Thoracic aorta (tissue), 2 donors: ENCODE measurements around the gene AKIRIN1. TPM values are rescaled to one million over a fixed set of nuclear protein-coding genes. Genes with fewer than 3 reads are reported as not detected.

Source experiments
- ATAC-seq: fragments of 150-250 bp; one replicate; pipeline ENCODE4 v1.8.0; 2017; ENCODE audit warnings: low read depth; ENCODE audit not compliant: insufficient number of reproducible peaks, low FRiP score
- DNase-seq: peaks from one replicate; pipeline ENCODE4 v3.0.0-alpha.2; 2020; ENCODE audit warnings: low spot score
- H3K27ac ChIP-seq, 2 donors: fragments of 200-600 bp; sonication (generic); 1 replicate in 1 of 2; 2 replicates in 1 of 2; pipeline ENCODE4 v1.5.1; 2016; ENCODE audit warnings: mild to moderate bottlenecking in 2 of 2, moderate library complexity in 2 of 2
- H3K27me3 ChIP-seq: fragments of 200-600 bp; sonication (generic); replicated peaks from 2 replicates; pipeline ENCODE4 v1.6.0; 2016; ENCODE audit warnings: mild to moderate bottlenecking; ENCODE audit not compliant: insufficient read depth
- H3K36me3 ChIP-seq: fragments of 200-600 bp; sonication (generic); one replicate; pipeline ENCODE4 v1.5.1; 2016
- H3K4me1 ChIP-seq, 2 donors: fragments of 200-600 bp; sonication (generic); 1 replicate in 1 of 2; 2 replicates in 1 of 2; pipeline versions ENCODE4 v1.5.1 to v1.6.0; 2016; ENCODE audit warnings: low read depth in 2 of 2, mild to moderate bottlenecking in 1 of 2; ENCODE audit not compliant: control insufficient read depth in 1 of 2
- H3K4me3 ChIP-seq: fragments of 200-600 bp; sonication (generic); 2 replicates; pipeline ENCODE4 v1.5.1; 2016; ENCODE audit warnings: mild to moderate bottlenecking
- H3K9me3 ChIP-seq: fragments of 200-600 bp; sonication (generic); 2 replicates; pipeline ENCODE4 v1.5.1; 2016
- total RNA-seq, 2 donors: library from RNA; depleted of rRNA; stranded (reverse); fragments of >200 nt; gene quantifications; one replicate each; pipeline versions ENCODE4 v1.1.0 to v1.2.3, GENCODE V29; 2016
- TF ChIP-seq, protein P1 (sequence below): fragments of 200-600 bp; sonication (generic); IDR thresholded peaks from one replicate; pipeline ENCODE4 v1.5.1; 2019; ENCODE audit warnings: antibody characterized with exemption

AKIRIN1 gene
- total RNA-seq, 2 donors from 2014 or later = 45.8 to 47.8 TPM

GRCh38 chr1:38950553-38950952 lies 40.5 kb upstream of the AKIRIN1 start:
- H3K4me3 ChIP-seq = no peak overlapping the region
- ATAC-seq = no peak
- TF ChIP-seq, protein P1, sequence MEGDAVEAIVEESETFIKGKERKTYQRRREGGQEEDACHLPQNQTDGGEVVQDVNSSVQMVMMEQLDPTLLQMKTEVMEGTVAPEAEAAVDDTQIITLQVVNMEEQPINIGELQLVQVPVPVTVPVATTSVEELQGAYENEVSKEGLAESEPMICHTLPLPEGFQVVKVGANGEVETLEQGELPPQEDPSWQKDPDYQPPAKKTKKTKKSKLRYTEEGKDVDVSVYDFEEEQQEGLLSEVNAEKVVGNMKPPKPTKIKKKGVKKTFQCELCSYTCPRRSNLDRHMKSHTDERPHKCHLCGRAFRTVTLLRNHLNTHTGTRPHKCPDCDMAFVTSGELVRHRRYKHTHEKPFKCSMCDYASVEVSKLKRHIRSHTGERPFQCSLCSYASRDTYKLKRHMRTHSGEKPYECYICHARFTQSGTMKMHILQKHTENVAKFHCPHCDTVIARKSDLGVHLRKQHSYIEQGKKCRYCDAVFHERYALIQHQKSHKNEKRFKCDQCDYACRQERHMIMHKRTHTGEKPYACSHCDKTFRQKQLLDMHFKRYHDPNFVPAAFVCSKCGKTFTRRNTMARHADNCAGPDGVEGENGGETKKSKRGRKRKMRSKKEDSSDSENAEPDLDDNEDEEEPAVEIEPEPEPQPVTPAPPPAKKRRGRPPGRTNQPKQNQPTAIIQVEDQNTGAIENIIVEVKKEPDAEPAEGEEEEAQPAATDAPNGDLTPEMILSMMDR = no peak
- H3K27me3 ChIP-seq = no peaks in the 10 kb centered on the region
- H3K27ac ChIP-seq = no peak overlapping the region
- no peak for DNase-seq
- H3K9me3 ChIP-seq = no peaks in the 10 kb centered on the region
- no peaks in the 10 kb centered on the region for H3K36me3 ChIP-seq
- H3K4me1 ChIP-seq = no peaks in the 10 kb centered on the region

- no peaks in the 10 kb centered on the region for H3K9me3 ChIP-seq
- TF ChIP-seq, protein P1 = no peak
- H3K4me1 ChIP-seq = no peaks in the 10 kb centered on the region
- H3K4me3 ChIP-seq = no peak overlapping the region
- ATAC-seq (no peak), DNase-seq (no peak)
- no peak overlapping the region for H3K27ac ChIP-seq
- H3K36me3 ChIP-seq = no peaks in the 10 kb centered on the region
- no peaks in the 10 kb centered on the region for H3K27me3 ChIP-seq
These were observed 37.6 kb upstream of the AKIRIN1 start for GRCh38 chr1:38953433-38953860.

GRCh38 chr1:38958967-38959366 lies 32.1 kb upstream of the AKIRIN1 start:
- TF ChIP-seq, protein P1 = no peak
- no peak for ATAC-seq
- no peaks in the 10 kb centered on the region for H3K27me3 ChIP-seq

DNA sequence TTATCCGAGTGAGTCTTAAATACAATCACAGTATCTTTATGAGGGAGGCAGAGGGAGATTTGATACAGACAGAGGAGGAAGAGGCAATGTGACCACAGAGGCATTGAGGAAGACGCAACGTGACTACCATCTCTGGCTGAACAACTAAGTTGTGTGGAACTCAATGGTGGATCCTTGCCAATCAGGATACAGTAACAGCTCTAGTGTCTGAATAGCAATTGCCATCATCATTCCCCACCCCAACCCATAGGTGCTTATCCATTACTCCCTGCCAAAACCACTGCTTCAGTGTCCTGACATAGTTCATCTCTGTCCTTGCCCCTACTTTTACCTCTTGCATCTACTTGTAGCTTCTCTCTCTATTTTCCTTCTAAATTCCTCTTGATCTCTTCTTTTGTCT lies 29.0 kb upstream of the AKIRIN1 start:
- H3K4me1 ChIP-seq = no peaks in the 10 kb centered on the region
- no peaks in the 10 kb centered on the region for H3K9me3 ChIP-seq
- no peak for ATAC-seq
- no peak overlapping the region for H3K4me3 ChIP-seq
- no peaks in the 10 kb centered on the region for H3K27me3 ChIP-seq
- TF ChIP-seq, protein P1 = no peak
- DNase-seq = no peak
- H3K36me3 ChIP-seq = no peaks in the 10 kb centered on the region
- no peak overlapping the region for H3K27ac ChIP-seq

More at GRCh38 chr1:38958967-38959366, 32.1 kb upstream of the AKIRIN1 start:
- no peak overlapping the region for H3K4me3 ChIP-seq
- H3K4me1 ChIP-seq = no peaks in the 10 kb centered on the region
- no peak overlapping the region for H3K27ac ChIP-seq
- H3K9me3 ChIP-seq = no peaks in the 10 kb centered on the region
- DNase-seq = no peak
- no peaks in the 10 kb centered on the region for H3K36me3 ChIP-seq

- Histone ChIP-seq H3K27ac (no peak overlapping the region), H3K27me3 (no peaks in the 10 kb centered on the region), H3K9me3 (no peaks in the 10 kb centered on the region), H3K36me3 (no peaks in the 10 kb centered on the region), H3K4me3 (no peak overlapping the region), H3K4me1 (no peaks in the 10 kb centered on the region)
- no peak for ATAC-seq
- TF ChIP-seq, protein P1 = no peak
- DNase-seq = no peak
These were observed 28.5 kb upstream of the AKIRIN1 start for GRCh38 chr1:38962560-38962959.
